Vagina (tissue), 2 donors: ENCODE results near the gene PLD1. TPM values are rescaled to one million over a fixed set of nuclear protein-coding genes. Genes with fewer than 3 reads are reported as not detected.

Experiments used
- DNase-seq, 2 donors: peaks; one replicate each; pipeline ENCODE4 v3.0.0-alpha.2; 2017; ENCODE audit errors: extremely low spot score in 2 of 2
- H3K27ac ChIP-seq: fragments of 200-600 bp; sonication (generic); one replicate; pipeline ENCODE4 v1.5.1; 2019
- H3K27me3 ChIP-seq: fragments of 200-600 bp; sonication (generic); one replicate; pipeline ENCODE4 v1.5.1; 2019
- H3K36me3 ChIP-seq, 2 donors: fragments of 200-600 bp; sonication (generic); one replicate each; pipeline ENCODE4 v1.5.1; 2017 to 2019
- H3K4me1 ChIP-seq: fragments of 200-600 bp; sonication (generic); one replicate; pipeline ENCODE4 v1.5.1; 2019
- H3K4me3 ChIP-seq, 2 donors: fragments of 200-600 bp; sonication (generic); 1 replicate in 1 of 2; 2 replicates in 1 of 2; pipeline ENCODE4 v1.5.1; 2016 to 2019
- H3K9me3 ChIP-seq: fragments of 200-600 bp; sonication (generic); one replicate; pipeline ENCODE4 v1.5.1; 2019
- POLR2A ChIP-seq, 2 donors: fragments of 450-650 bp; IDR thresholded peaks; one replicate each; pipeline ENCODE4 v1.6.1; 2017; ENCODE audit warnings: antibody characterized with exemption in 2 of 2, mild to moderate bottlenecking in 2 of 2, moderate library complexity in 2 of 2
- POLR2AphosphoS5 ChIP-seq, 2 donors: sonication (generic); formaldehyde crosslinking; IDR thresholded peaks; one replicate each; pipeline ENCODE4 v1.9.0; 2017; ENCODE audit warnings: antibody characterized with exemption in 2 of 2, mild to moderate bottlenecking in 2 of 2, low read depth in 1 of 2; ENCODE audit not compliant: insufficient read depth in 1 of 2
- intact Hi-C: fragments of 100-400 bp; cut with DNase I; formaldehyde crosslinking; loops from one replicate; pipeline ENCODE4 v1.15.1; 2023
- total RNA-seq: library from RNA; depleted of rRNA; stranded (reverse); fragments of >200 nt; gene quantifications from one replicate; pipeline ENCODE4 v1.2.3, GENCODE V29; 2016
- TF ChIP-seq, protein P1 (sequence below), 3 experiments: fragments of 450-650 bp in 2 of 3; fragments of 200-600 bp in 1 of 3; sonication (generic) in 1 of 3; IDR thresholded peaks; one replicate each; pipeline ENCODE4 v1.5.1; 2017 to 2019; ENCODE audit warnings: antibody characterized with exemption in 3 of 3, mild to moderate bottlenecking in 2 of 3, moderate library complexity in 2 of 3

PLD1 gene
- total RNA-seq, 1 donor from 2014 or later = 35.6 TPM

DNA sequence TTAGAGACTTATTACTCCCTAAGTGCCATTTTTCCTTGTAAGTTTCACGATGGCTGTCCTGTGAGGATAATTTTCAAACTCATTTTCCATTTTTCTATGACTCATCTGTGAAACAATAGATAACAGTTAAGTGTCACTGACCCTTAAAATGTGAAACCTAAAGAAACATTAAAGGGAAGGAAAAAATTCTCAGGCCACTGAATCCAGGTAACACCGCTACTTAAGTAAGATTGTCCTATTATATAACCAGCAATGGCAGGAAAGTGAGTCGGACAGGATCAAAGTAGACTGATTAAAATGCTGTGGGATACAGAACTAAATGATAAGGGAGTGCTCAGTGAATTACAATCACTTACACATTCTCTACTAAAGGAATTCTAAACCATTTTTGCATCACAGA lies 12.4 kb downstream of the PLD1 start:
- no peak for DNase-seq
- no peaks in the 10 kb centered on the region for H3K9me3 ChIP-seq
- H3K4me1 ChIP-seq = peaks cover 54% of the 10 kb centered on the region
- H3K27ac ChIP-seq = no peak overlapping the region
- no peaks in the 10 kb centered on the region for H3K36me3 ChIP-seq
- TF ChIP-seq POLR2A (IDR thresholded peaks at IDR 0.05) (no peak), POLR2AphosphoS5 (IDR thresholded peaks at IDR 0.05; ENCODE audit: insufficient read depth in 1 of 2, low read depth in 1 of 2) (no peak)
- TF ChIP-seq, protein P1, sequence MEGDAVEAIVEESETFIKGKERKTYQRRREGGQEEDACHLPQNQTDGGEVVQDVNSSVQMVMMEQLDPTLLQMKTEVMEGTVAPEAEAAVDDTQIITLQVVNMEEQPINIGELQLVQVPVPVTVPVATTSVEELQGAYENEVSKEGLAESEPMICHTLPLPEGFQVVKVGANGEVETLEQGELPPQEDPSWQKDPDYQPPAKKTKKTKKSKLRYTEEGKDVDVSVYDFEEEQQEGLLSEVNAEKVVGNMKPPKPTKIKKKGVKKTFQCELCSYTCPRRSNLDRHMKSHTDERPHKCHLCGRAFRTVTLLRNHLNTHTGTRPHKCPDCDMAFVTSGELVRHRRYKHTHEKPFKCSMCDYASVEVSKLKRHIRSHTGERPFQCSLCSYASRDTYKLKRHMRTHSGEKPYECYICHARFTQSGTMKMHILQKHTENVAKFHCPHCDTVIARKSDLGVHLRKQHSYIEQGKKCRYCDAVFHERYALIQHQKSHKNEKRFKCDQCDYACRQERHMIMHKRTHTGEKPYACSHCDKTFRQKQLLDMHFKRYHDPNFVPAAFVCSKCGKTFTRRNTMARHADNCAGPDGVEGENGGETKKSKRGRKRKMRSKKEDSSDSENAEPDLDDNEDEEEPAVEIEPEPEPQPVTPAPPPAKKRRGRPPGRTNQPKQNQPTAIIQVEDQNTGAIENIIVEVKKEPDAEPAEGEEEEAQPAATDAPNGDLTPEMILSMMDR (IDR thresholded peaks at IDR 0.05) = no peak
- no peak overlapping the region for H3K4me3 ChIP-seq
- H3K27me3 ChIP-seq = no peaks in the 10 kb centered on the region
- intact Hi-C loops = no loop called here

DNA sequence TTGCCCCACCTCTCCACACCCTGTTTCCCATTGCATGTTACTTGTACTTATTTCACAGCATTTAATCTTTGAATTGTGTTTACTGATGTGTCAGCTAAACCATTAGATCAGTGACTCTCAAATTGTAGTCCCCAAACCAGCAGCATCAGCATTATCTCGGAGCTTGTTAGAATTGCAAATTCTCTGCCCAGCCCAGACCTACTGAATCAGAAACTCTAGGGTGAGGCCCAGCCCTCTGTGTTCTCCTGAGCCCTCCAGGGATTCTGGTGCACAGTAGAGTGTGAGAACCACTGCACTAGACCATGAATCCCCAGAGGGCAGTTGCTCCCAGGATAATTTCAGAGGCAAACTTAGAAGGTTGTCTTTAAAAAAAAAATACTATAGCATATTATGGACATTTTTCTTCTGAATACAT lies 13.0 kb downstream of the PLD1 start:
- DNase-seq = no peak
- no peaks in the 10 kb centered on the region for H3K27me3 ChIP-seq
- H3K9me3 ChIP-seq = no peaks in the 10 kb centered on the region
- H3K4me1 ChIP-seq = peaks cover 54% of the 10 kb centered on the region
- no peak overlapping the region for H3K27ac ChIP-seq
- TF ChIP-seq POLR2AphosphoS5 (IDR thresholded peaks at IDR 0.05; ENCODE audit: insufficient read depth in 1 of 2, low read depth in 1 of 2) (no peak), POLR2A (IDR thresholded peaks at IDR 0.05) (no peak)
- TF ChIP-seq, protein P1 (IDR thresholded peaks at IDR 0.05) = no peak
- no peak overlapping the region for H3K4me3 ChIP-seq
- no peaks in the 10 kb centered on the region for H3K36me3 ChIP-seq
- intact Hi-C loops = no loop called here

DNA sequence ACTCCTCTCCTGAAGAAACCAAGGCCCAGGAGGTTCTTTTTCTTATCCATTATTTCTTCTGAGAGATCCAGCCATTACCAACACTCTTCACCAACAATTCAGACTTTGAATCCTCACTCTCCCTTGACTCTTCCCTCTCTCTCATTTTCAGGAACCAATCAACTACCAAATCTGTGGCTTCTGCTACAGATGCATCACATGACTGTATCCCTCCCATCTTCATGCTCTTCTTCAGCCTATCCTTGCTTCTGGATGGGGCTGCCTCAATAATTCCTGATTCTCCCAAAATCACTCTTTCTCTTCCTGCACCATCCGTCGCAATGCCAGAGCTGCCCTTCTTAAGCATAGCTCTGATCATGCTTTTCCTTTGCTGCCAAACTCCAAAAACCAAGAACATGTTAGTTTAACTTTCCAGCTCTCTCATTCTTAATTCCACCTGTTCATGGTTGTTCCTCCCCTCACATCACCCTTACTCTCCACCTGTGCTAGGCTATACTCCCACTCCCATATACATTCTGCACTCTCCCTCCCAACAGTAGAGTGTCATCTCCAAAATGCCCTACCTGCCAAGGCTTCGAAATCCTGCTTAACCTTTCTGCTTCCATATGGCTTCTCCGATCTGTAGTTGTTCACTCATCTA lies 13.5 kb downstream of the PLD1 start:
- Histone ChIP-seq H3K4me1 (peaks cover 54% of the 10 kb centered on the region), H3K4me3 (no peak overlapping the region), H3K27me3 (no peaks in the 10 kb centered on the region), H3K9me3 (no peaks in the 10 kb centered on the region), H3K36me3 (no peaks in the 10 kb centered on the region), H3K27ac (no peak overlapping the region)
- intact Hi-C loops = no loop called here
- DNase-seq = no peak
- TF ChIP-seq POLR2A (IDR thresholded peaks at IDR 0.05) (no peak), POLR2AphosphoS5 (IDR thresholded peaks at IDR 0.05; ENCODE audit: insufficient read depth in 1 of 2, low read depth in 1 of 2) (no peak)
- TF ChIP-seq, protein P1 (IDR thresholded peaks at IDR 0.05) = no peak

DNA sequence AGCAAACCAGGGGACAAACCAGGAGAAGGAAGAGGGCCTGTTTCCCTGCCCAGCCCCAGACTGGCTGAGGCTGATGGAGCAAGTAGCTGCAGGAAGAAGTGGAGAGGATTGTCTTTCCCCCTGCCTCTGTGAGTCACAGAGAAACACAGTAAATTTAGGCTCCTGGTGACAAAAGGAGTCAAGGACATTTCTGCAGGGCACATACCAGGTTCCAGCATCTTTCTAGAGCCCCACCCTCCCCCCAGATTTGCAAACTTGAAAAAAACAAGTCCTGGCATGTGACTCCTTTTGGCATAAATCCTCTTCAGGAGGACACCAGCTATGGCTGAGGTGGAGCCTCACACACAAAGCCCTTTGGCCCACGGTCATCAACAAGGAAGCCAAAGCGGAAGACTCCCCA lies 17.8 kb downstream of the PLD1 start:
- no peak for DNase-seq
- Histone ChIP-seq H3K4me1 (peaks cover 65% of the 10 kb centered on the region), H3K27me3 (no peaks in the 10 kb centered on the region), H3K27ac (peak overlapping the region; percentile 80), H3K9me3 (no peaks in the 10 kb centered on the region), H3K36me3 (no peaks in the 10 kb centered on the region), H3K4me3 (no peak overlapping the region)
- TF ChIP-seq, protein P1 (IDR thresholded peaks at IDR 0.05) = no peak
- TF ChIP-seq POLR2AphosphoS5 (IDR thresholded peaks at IDR 0.05; ENCODE audit: insufficient read depth in 1 of 2, low read depth in 1 of 2) = no peak
- TF ChIP-seq POLR2A (IDR thresholded peaks at IDR 0.05) = no peak
- intact Hi-C loops = no loop called here

DNA sequence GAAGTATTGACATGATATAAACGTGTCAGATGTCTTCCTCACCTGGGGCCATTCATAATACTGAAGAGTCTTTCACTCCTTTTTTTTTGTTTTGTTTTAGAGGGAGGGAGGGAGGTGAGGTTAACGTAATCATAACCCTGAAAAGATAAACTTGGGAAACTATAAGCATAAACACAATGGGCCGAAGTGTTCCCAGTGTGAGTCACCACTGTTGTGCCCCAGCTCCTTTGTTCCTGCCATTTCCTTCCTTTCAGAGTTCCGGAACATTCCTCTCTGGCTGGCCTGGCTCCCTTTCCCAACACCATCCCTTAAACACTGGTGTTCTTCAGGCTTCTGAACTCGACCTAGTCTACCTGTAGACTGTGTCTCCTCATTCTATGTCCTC lies 18.6 kb downstream of the PLD1 start:
- DNase-seq = no peak
- no peak for TF ChIP-seq POLR2A (IDR thresholded peaks at IDR 0.05)
- TF ChIP-seq POLR2AphosphoS5 (IDR thresholded peaks at IDR 0.05; ENCODE audit: insufficient read depth in 1 of 2, low read depth in 1 of 2) = peak in 1 of 2 donors; percentile 60
- TF ChIP-seq, protein P1 (IDR thresholded peaks at IDR 0.05) = no peak
- no peak overlapping the region for H3K4me3 ChIP-seq
- intact Hi-C loops = no loop called here
- peak overlapping the region; percentile 80 for H3K27ac ChIP-seq
- peaks cover 56% of the 10 kb centered on the region for H3K4me1 ChIP-seq
- no peaks in the 10 kb centered on the region for H3K9me3 ChIP-seq
- no peaks in the 10 kb centered on the region for H3K36me3 ChIP-seq
- no peaks in the 10 kb centered on the region for H3K27me3 ChIP-seq
